ENCODE measurements around the gene PHGDH. TPM values are rescaled to one million over a fixed set of nuclear protein-coding genes. Genes with fewer than 3 reads are reported as not detected.

Gene PHGDH
- total and polyA plus RNA-seq, 10 donors = 1.1 to 24.6 (median 5.5) TPM

- 71 to 93% (median 86%) methylated on average over 1 of the region's 1 CpG for WGBS, 5 donors
- intact Hi-C loops (cut with DNase I; ENCODE audit: low total_unique reads) = no loop called here
- H3K4me1 ChIP-seq = peaks cover 0 to 4% (median 0%) of the 10 kb centered on the region in 6 donors
Observed at GRCh38 chr1:119745034-119745433, 33.3 kb downstream of the PHGDH start.

GRCh38 chr1:119747451-119747850 is 35.7 kb downstream of the PHGDH start:
- intact Hi-C loops (cut with DNase I; ENCODE audit: low total_unique reads) = no loop called here
- TF ChIP-seq POLR2AphosphoS5 (IDR thresholded peaks at IDR 0.05) (no peak), CTCF (IDR thresholded peaks at IDR 0.05 in 8 of 11, conservative IDR thresholded peaks at IDR 0.05 in 3 of 11) (no peak), POLR2A (IDR thresholded peaks at IDR 0.05) (no peak)
- no peak overlapping the region for H3K27ac ChIP-seq
- 71 to 88% (median 82%) methylated on average over 3 of the region's 3 CpGs for WGBS, 5 donors
- H3K4me3 ChIP-seq = no peak overlapping the region
- no peaks in the 10 kb centered on the region for H3K9me3 ChIP-seq
- no peaks in the 10 kb centered on the region for H3K27me3 ChIP-seq (replicated peaks in 1 of 7)
- no peaks in the 10 kb centered on the region for H3K36me3 ChIP-seq
- H3K4me1 ChIP-seq = peaks cover 0 to 4% (median 0%) of the 10 kb centered on the region in 6 donors
- no peak for DNase-seq

More at GRCh38 chr1:119745034-119745433, 33.3 kb downstream of the PHGDH start:
- H3K4me3 ChIP-seq = no peak overlapping the region
- H3K27ac ChIP-seq = no peak overlapping the region
- no peaks in the 10 kb centered on the region for H3K36me3 ChIP-seq
- H3K27me3 ChIP-seq (replicated peaks in 1 of 7) = no peaks in the 10 kb centered on the region
- TF ChIP-seq POLR2AphosphoS5 (IDR thresholded peaks at IDR 0.05) = no peak
- no peak for TF ChIP-seq CTCF (IDR thresholded peaks at IDR 0.05 in 8 of 11, conservative IDR thresholded peaks at IDR 0.05 in 3 of 11)
- TF ChIP-seq POLR2A (IDR thresholded peaks at IDR 0.05) = no peak
- DNase-seq = no peak
- no peaks in the 10 kb centered on the region for H3K9me3 ChIP-seq

GRCh38 chr1:119748040-119748439 is 36.3 kb downstream of the PHGDH start:
- WGBS, 5 donors = 53 to 62% (median 60%) methylated on average over 4 of the region's 4 CpGs
- H3K4me1 ChIP-seq = peaks cover 0 to 4% (median 0%) of the 10 kb centered on the region in 6 donors
- intact Hi-C loops (cut with DNase I; ENCODE audit: low total_unique reads) = no loop called here
- no peaks in the 10 kb centered on the region for H3K9me3 ChIP-seq
- no peak for DNase-seq
- H3K4me3 ChIP-seq = no peak overlapping the region
- no peaks in the 10 kb centered on the region for H3K27me3 ChIP-seq (replicated peaks in 1 of 7)
- H3K27ac ChIP-seq = no peak overlapping the region
- TF ChIP-seq CTCF (IDR thresholded peaks at IDR 0.05 in 8 of 11, conservative IDR thresholded peaks at IDR 0.05 in 3 of 11) (no peak), POLR2AphosphoS5 (IDR thresholded peaks at IDR 0.05) (no peak), POLR2A (IDR thresholded peaks at IDR 0.05) (no peak)
- H3K36me3 ChIP-seq = no peaks in the 10 kb centered on the region

- intact Hi-C loops (cut with DNase I; ENCODE audit: low total_unique reads) = no loop called here
- H3K27me3 ChIP-seq (replicated peaks in 1 of 7) = peaks cover 0 to 4% (median 0%) of the 10 kb centered on the region in 7 donors
- TF ChIP-seq POLR2A (IDR thresholded peaks at IDR 0.05) (no peak), CTCF (IDR thresholded peaks at IDR 0.05 in 8 of 11, conservative IDR thresholded peaks at IDR 0.05 in 3 of 11) (no peak), POLR2AphosphoS5 (IDR thresholded peaks at IDR 0.05) (no peak)
- H3K9me3 ChIP-seq = no peaks in the 10 kb centered on the region
- DNase-seq = no peak
- H3K4me3 ChIP-seq = no peak overlapping the region
- H3K36me3 ChIP-seq = no peaks in the 10 kb centered on the region
- no peaks in the 10 kb centered on the region for H3K4me1 ChIP-seq
- WGBS, 5 donors = 85 to 91% (median 89%) methylated on average over 4 of the region's 4 CpGs
- no peak overlapping the region for H3K27ac ChIP-seq
Observed at GRCh38 chr1:119752592-119752991, 40.9 kb downstream of the PHGDH start.
